Gastroesophageal sphincter (tissue), 4 donors: ENCODE measurements around the gene COL1A2. TPM values are rescaled to one million over a fixed set of nuclear protein-coding genes. Genes with fewer than 3 reads are reported as not detected.

Experiments
- ATAC-seq: fragments of 150-250 bp; one replicate; pipeline ENCODE4 v1.9.1; 2016; ENCODE audit warnings: mild to moderate bottlenecking, moderate library complexity
- H3K27ac ChIP-seq, 4 donors: fragments of 200-600 bp; sonication (generic) in 3 of 4; 1 replicate in 3 of 4; 2 replicates in 1 of 4; pipeline ENCODE4 v1.5.1; 2016 to 2019
- H3K27me3 ChIP-seq: fragments of 200-600 bp; sonication (generic); one replicate; pipeline ENCODE4 v1.5.1; 2019
- H3K36me3 ChIP-seq, 2 donors: fragments of 200-600 bp; sonication (generic); one replicate each; pipeline ENCODE4 v1.5.1; 2019; ENCODE audit warnings: control low read depth in 1 of 2
- H3K4me1 ChIP-seq, 3 donors: fragments of 200-600 bp; sonication (generic); 1 replicate in 2 of 3; 2 replicates in 1 of 3; pipeline ENCODE4 v1.5.1; 2016 to 2019; ENCODE audit warnings: control low read depth in 2 of 3
- H3K4me3 ChIP-seq, 2 donors: fragments of 200-600 bp; sonication (generic); one replicate each; pipeline ENCODE4 v1.5.1; 2019; ENCODE audit warnings: mild to moderate bottlenecking in 1 of 2, moderate library complexity in 1 of 2
- H3K9me3 ChIP-seq, 3 donors: fragments of 200-600 bp; sonication (generic); one replicate each; pipeline ENCODE4 v1.5.1; 2017 to 2019; ENCODE audit warnings: control low read depth in 2 of 3
- CTCF ChIP-seq, 4 experiments: fragments of 200-600 bp in 2 of 4; fragments of 450-650 bp in 2 of 4; sonication (generic) in 1 of 4; IDR thresholded peaks; one replicate each; pipeline ENCODE4 v1.5.1; 2017 to 2019; ENCODE audit warnings: antibody characterized with exemption in 4 of 4, mild to moderate bottlenecking in 2 of 4, moderate library complexity in 2 of 4
- EP300 ChIP-seq: sonication (generic); formaldehyde crosslinking; IDR thresholded peaks from one replicate; pipeline ENCODE4 v1.6.1; 2017; ENCODE audit warnings: antibody characterized with exemption, mild to moderate bottlenecking
- POLR2A ChIP-seq, 2 donors: fragments of 450-650 bp; IDR thresholded peaks; one replicate each; pipeline ENCODE4 v1.6.1; 2017; ENCODE audit warnings: antibody characterized with exemption in 2 of 2, mild to moderate bottlenecking in 2 of 2, moderate library complexity in 1 of 2
- POLR2AphosphoS5 ChIP-seq: sonication (generic); formaldehyde crosslinking; IDR thresholded peaks from one replicate; pipeline ENCODE4 v1.6.1; 2017; ENCODE audit warnings: antibody characterized with exemption
- WGBS, 2 donors: methylation state at CpG; one replicate each; pipeline ENCODE4 v1.1.5; 2018; ENCODE audit warnings: low coverage in 1 of 2; 5-methylcytosine and 5-hydroxymethylcytosine counted together
- total RNA-seq, 4 donors: library from RNA; depleted of rRNA; stranded (reverse); fragments of >200 nt; gene quantifications; one replicate each; pipeline ENCODE4 v1.1.0, GENCODE V29; 2016

Gene COL1A2
- total RNA-seq, 4 donors from 2014 or later: 203 to 686 (median 311) TPM

- H3K4me1 ChIP-seq: no peaks in the 10 kb centered on the region
- no peak for ATAC-seq
- H3K4me3 ChIP-seq: no peak overlapping the region
These were observed 77.9 kb downstream of the COL1A2 start for GRCh38 chr7:94472608-94473007.

GRCh38 chr7:94476251-94476840 is 81.7 kb downstream of the COL1A2 start:
- peaks cover 0 to 9% (median 0%) of the 10 kb centered on the region in 3 donors for H3K9me3 ChIP-seq
- H3K4me3 ChIP-seq: no peak overlapping the region
- H3K4me1 ChIP-seq: no peaks in the 10 kb centered on the region
- no peak overlapping the region for H3K27ac ChIP-seq
- peaks cover 4% of the 10 kb centered on the region for H3K27me3 ChIP-seq
- ATAC-seq: no peak
- H3K36me3 ChIP-seq: no peaks in the 10 kb centered on the region
- WGBS, 2 donors: 78 to 88% methylated on average over 4 to 5 of the region's 5 CpGs
- TF ChIP-seq POLR2A (IDR thresholded peaks at IDR 0.05) (no peak), POLR2AphosphoS5 (no peak), EP300 (no peak), CTCF (IDR thresholded peaks at IDR 0.05) (no peak)

More at GRCh38 chr7:94472608-94473007, 77.9 kb downstream of the COL1A2 start:
- 91 to 95% methylated on average over 1 of the region's 1 CpG for WGBS, 2 donors
- H3K27ac ChIP-seq: no peak overlapping the region
- TF ChIP-seq POLR2AphosphoS5 (no peak), CTCF (IDR thresholded peaks at IDR 0.05) (no peak), EP300 (no peak), POLR2A (IDR thresholded peaks at IDR 0.05) (no peak)
- peaks cover 0 to 18% (median 0%) of the 10 kb centered on the region in 3 donors for H3K9me3 ChIP-seq
- no peaks in the 10 kb centered on the region for H3K27me3 ChIP-seq
- H3K36me3 ChIP-seq: no peaks in the 10 kb centered on the region

- Histone ChIP-seq H3K4me1 (no peaks in the 10 kb centered on the region), H3K36me3 (no peaks in the 10 kb centered on the region), H3K27me3 (peaks cover 5% of the 10 kb centered on the region), H3K27ac (no peak overlapping the region), H3K4me3 (no peak overlapping the region), H3K9me3 (no peaks in the 10 kb centered on the region)
- ATAC-seq: no peak
- TF ChIP-seq EP300: no peak
- no peak for TF ChIP-seq POLR2A (IDR thresholded peaks at IDR 0.05)
- TF ChIP-seq POLR2AphosphoS5: no peak
- no peak for TF ChIP-seq CTCF (IDR thresholded peaks at IDR 0.05)
- WGBS, 2 donors: 48 to 56% methylated on average over 1 of the region's 1 CpG
These were observed 83.2 kb downstream of the COL1A2 start for GRCh38 chr7:94477878-94478277.

- H3K4me3 ChIP-seq: no peak overlapping the region
- peaks cover 5% of the 10 kb centered on the region for H3K27me3 ChIP-seq
- no peaks in the 10 kb centered on the region for H3K36me3 ChIP-seq
- TF ChIP-seq POLR2AphosphoS5: no peak
- TF ChIP-seq CTCF (IDR thresholded peaks at IDR 0.05): no peak
- TF ChIP-seq EP300: no peak
- TF ChIP-seq POLR2A (IDR thresholded peaks at IDR 0.05): no peak
- WGBS, 2 donors: 68 to 78% methylated on average over 3 of the region's 3 CpGs
- ATAC-seq: no peak
- H3K9me3 ChIP-seq: no peaks in the 10 kb centered on the region
- H3K4me1 ChIP-seq: no peaks in the 10 kb centered on the region
- no peak overlapping the region for H3K27ac ChIP-seq
These were observed 84.0 kb downstream of the COL1A2 start for GRCh38 chr7:94478648-94479214.

Other genes starting within 250 kb of the COL1A2 start
- 10 to 100 TPM; 18.3 to 31.3 (median 23.7) TPM for gene CASD1, start 114.9 kb downstream of the COL1A2 start, total RNA-seq